Natural killer cell (primary cell): Measurements from ENCODE around the gene UTS2. TPM values are rescaled to one million over a fixed set of nuclear protein-coding genes. Genes with fewer than 3 reads are reported as not detected.

Experiments
- ATAC-seq, 3 donors: fragments of 150-1000 bp in 2 of 3; fragments of 200-7000 bp in 1 of 3; cut with Tn5 transposase; 1 replicate in 1 of 3; 2 replicates in 2 of 3; pipeline ENCODE4 v1.10.0; 2021; ENCODE audit warnings: mild to moderate bottlenecking in 2 of 3, moderate library complexity in 2 of 3
- DNase-seq, 2 donors: peaks; one replicate each; pipeline versions ENCODE4 v3.0.0 to v3.0.0-alpha.2; 2013 to 2021; ENCODE audit warnings: mixed read lengths in 1 of 2
- H3K27ac ChIP-seq: one replicate; pipeline ENCODE4 v1.5.1; 2013; ENCODE audit warnings: mild to moderate bottlenecking, low read length
- H3K27me3 ChIP-seq: one replicate; pipeline ENCODE4 v1.6.1; 2013; ENCODE audit warnings: low read length; ENCODE audit not compliant: control insufficient read depth, insufficient read depth
- H3K36me3 ChIP-seq: one replicate; pipeline ENCODE4 v1.6.1; 2013; ENCODE audit warnings: low read length; ENCODE audit not compliant: control insufficient read depth, insufficient read depth
- H3K4me1 ChIP-seq: one replicate; pipeline ENCODE4 v1.6.1; 2013; ENCODE audit warnings: low read length; ENCODE audit not compliant: control insufficient read depth, insufficient read depth
- H3K4me3 ChIP-seq: one replicate; pipeline ENCODE4 v1.5.1; 2013; ENCODE audit warnings: low read length
- H3K9me3 ChIP-seq: one replicate; pipeline ENCODE4 v1.6.1; 2013; ENCODE audit warnings: low read length; ENCODE audit not compliant: control insufficient read depth, insufficient read depth
- H3K27ac Mint-ChIP-seq, 2 donors: one replicate each; pipeline ENCODE4 v1.8.0; 2022; ENCODE audit warnings: mild to moderate bottlenecking in 2 of 2, mixed read lengths in 2 of 2, moderate library complexity in 1 of 2
- H3K27me3 Mint-ChIP-seq, 2 donors: one replicate each; pipeline ENCODE4 v1.8.0; 2022; ENCODE audit warnings: low read depth in 2 of 2, mixed read lengths in 2 of 2
- H3K36me3 Mint-ChIP-seq: one replicate; pipeline ENCODE4 v1.8.0; 2022; ENCODE audit warnings: mixed read lengths
- H3K4me1 Mint-ChIP-seq, 2 donors: one replicate each; pipeline ENCODE4 v1.8.0; 2022; ENCODE audit warnings: mixed read lengths in 2 of 2
- H3K4me3 Mint-ChIP-seq: one replicate; pipeline ENCODE4 v1.8.0; 2022; ENCODE audit warnings: mild to moderate bottlenecking, moderate library complexity, mixed read lengths
- H3K9me3 Mint-ChIP-seq, 2 donors: one replicate each; pipeline ENCODE4 v1.8.0; 2022; ENCODE audit warnings: mixed read lengths in 2 of 2
- CTCF ChIP-seq: fragments of 200-600 bp; IDR thresholded peaks from one replicate; pipeline ENCODE4 v1.8.0; 2022; ENCODE audit warnings: antibody characterized with exemption
- WGBS: methylation state at CpG from one replicate; pipeline ENCODE4 v1.1.7; 2013; ENCODE audit warnings: missing lambda C conversion rate; ENCODE audit not compliant: insufficient coverage; 5-methylcytosine and 5-hydroxymethylcytosine counted together
- intact Hi-C: fragments of 100-400 bp; cut with micrococcal nuclease; formaldehyde crosslinking; loops from one replicate; pipeline ENCODE4 v1.14.2; 2022
- total RNA-seq, 4 donors: library from RNA; stranded (reverse); fragments of 120-200 nt in 1 of 4; gene quantifications; one replicate each; pipeline versions ENCODE4 v1.2.3 to v1.2.4, GENCODE V29; 2013 to 2022

Gene UTS2
- total RNA-seq, 3 donors from 2014 or later (not counting 1 experiment from before 2014, with no cell fraction given), result 3.9 to 7.7 (median 7.5) TPM

- intact Hi-C loops, result no loop called here
- WGBS, result 97% methylated on average over 15 of the region's 17 CpGs
- DNase-seq, result no peak
- Histone ChIP-seq H3K4me1 (no peaks in the 10 kb centered on the region), H3K4me3 (no peak overlapping the region), H3K9me3 (no peaks in the 10 kb centered on the region), H3K36me3 (no peaks in the 10 kb centered on the region), H3K27ac (no peak overlapping the region), H3K27me3 (no peaks in the 10 kb centered on the region)
- no peak for ATAC-seq
- Mint-ChIP-seq H3K27me3 (no peaks in the 10 kb centered on the region), H3K4me1 (no peaks in the 10 kb centered on the region), H3K36me3 (no peaks in the 10 kb centered on the region), H3K4me3 (no peak overlapping the region), H3K9me3 (no peaks in the 10 kb centered on the region), H3K27ac (no peak overlapping the region)
- TF ChIP-seq CTCF, result no peak
These were observed 9.6 kb upstream of the UTS2 start for GRCh38 chr1:7862211-7863060.

- Histone ChIP-seq H3K9me3 (no peaks in the 10 kb centered on the region), H3K4me1 (peaks cover under 1% of the 10 kb centered on the region), H3K36me3 (no peaks in the 10 kb centered on the region), H3K4me3 (no peak overlapping the region), H3K27ac (no peak overlapping the region), H3K27me3 (no peaks in the 10 kb centered on the region)
- ATAC-seq (no peak), DNase-seq (no peak)
- TF ChIP-seq CTCF, result no peak
- no peaks in the 10 kb centered on the region for H3K27me3 Mint-ChIP-seq
- no peak overlapping the region for H3K27ac Mint-ChIP-seq
- 88% methylated on average over 15 of the region's 15 CpGs for WGBS
- H3K4me3 Mint-ChIP-seq, result no peak overlapping the region
- intact Hi-C loops, result no loop called here
- no peaks in the 10 kb centered on the region for H3K9me3 Mint-ChIP-seq
- no peaks in the 10 kb centered on the region for H3K36me3 Mint-ChIP-seq
- H3K4me1 Mint-ChIP-seq, result peaks cover under 1 to 6% of the 10 kb centered on the region in 2 donors
These were observed 8.6 kb upstream of the UTS2 start for GRCh38 chr1:7861452-7861851.

GRCh38 chr1:7860130-7860529, 7.3 kb upstream of the UTS2 start:
- Histone ChIP-seq H3K36me3 (no peaks in the 10 kb centered on the region), H3K4me1 (peaks cover 4% of the 10 kb centered on the region), H3K9me3 (no peaks in the 10 kb centered on the region), H3K4me3 (no peak overlapping the region), H3K27me3 (no peaks in the 10 kb centered on the region), H3K27ac (no peak overlapping the region)
- no peak overlapping the region for H3K4me3 Mint-ChIP-seq
- no peaks in the 10 kb centered on the region for H3K27me3 Mint-ChIP-seq
- H3K27ac Mint-ChIP-seq, result no peak overlapping the region
- TF ChIP-seq CTCF, result no peak
- H3K36me3 Mint-ChIP-seq, result no peaks in the 10 kb centered on the region
- ATAC-seq, result no peak
- no peak for DNase-seq
- intact Hi-C loops, result no loop called here
- H3K9me3 Mint-ChIP-seq, result no peaks in the 10 kb centered on the region
- WGBS, result 90% methylated on average over 9 of the region's 9 CpGs
- H3K4me1 Mint-ChIP-seq, result peaks cover 5 to 12% of the 10 kb centered on the region in 2 donors

- intact Hi-C loops, result no loop called here
- no peak overlapping the region for H3K4me3 ChIP-seq
- WGBS, result 88% methylated on average over 7 of the region's 7 CpGs
These were observed 6.5 kb upstream of the UTS2 start for GRCh38 chr1:7859406-7859805.

More at GRCh38 chr1:7859406-7859805, 6.5 kb upstream of the UTS2 start:
- ATAC-seq (no peak), DNase-seq (no peak)
- Histone ChIP-seq H3K4me1 (peaks cover 4% of the 10 kb centered on the region), H3K27ac (no peak overlapping the region), H3K36me3 (no peaks in the 10 kb centered on the region), H3K9me3 (no peaks in the 10 kb centered on the region), H3K27me3 (no peaks in the 10 kb centered on the region)
- TF ChIP-seq CTCF, result no peak
- Mint-ChIP-seq H3K27ac (no peak overlapping the region), H3K4me1 (peaks cover 5 to 12% of the 10 kb centered on the region in 2 donors), H3K9me3 (no peaks in the 10 kb centered on the region), H3K36me3 (no peaks in the 10 kb centered on the region), H3K4me3 (no peak overlapping the region), H3K27me3 (no peaks in the 10 kb centered on the region)
